Spleen (tissue), 11 donors: ENCODE measurements around the gene AGAP3. TPM values are rescaled to one million over a fixed set of nuclear protein-coding genes. Genes with fewer than 3 reads are reported as not detected.

ENCODE experiments used
- DNase-seq: peaks from one replicate; pipeline ENCODE4 v3.0.0-alpha.2; 2020
- H3K27ac ChIP-seq, 8 donors: fragments of 200-600 bp; sonication (generic) in 7 of 8; 1 replicate in 4 of 8; 2 replicates in 4 of 8; pipeline versions ENCODE4 v1.5.0 to v1.8.0; 2016 to 2021; ENCODE audit warnings: inconsistent platforms in 4 of 8, mild to moderate bottlenecking in 4 of 8, moderate library complexity in 1 of 8
- H3K27me3 ChIP-seq, 7 donors: fragments of 200-600 bp; sonication (generic) in 6 of 7; replicated peaks in 1 of 7; 1 replicate in 4 of 7; 2 replicates in 3 of 7; pipeline versions ENCODE4 v1.5.0 to v1.8.0; 2016 to 2021; ENCODE audit warnings: inconsistent platforms in 3 of 7, mild to moderate bottlenecking in 1 of 7
- H3K36me3 ChIP-seq, 6 donors: fragments of 200-600 bp; sonication (generic) in 5 of 6; 1 replicate in 4 of 6; 2 replicates in 2 of 6; pipeline versions ENCODE4 v1.5.0 to v1.8.0; 2016 to 2021; ENCODE audit warnings: inconsistent platforms in 2 of 6
- H3K4me1 ChIP-seq, 6 donors: fragments of 200-600 bp; sonication (generic) in 5 of 6; 1 replicate in 3 of 6; 2 replicates in 3 of 6; pipeline versions ENCODE4 v1.5.0 to v1.8.0; 2016 to 2021; ENCODE audit warnings: inconsistent platforms in 3 of 6
- H3K4me3 ChIP-seq, 8 donors: fragments of 200-600 bp; sonication (generic) in 7 of 8; 1 replicate in 4 of 8; 2 replicates in 4 of 8; pipeline versions ENCODE4 v1.5.0 to v1.8.0; 2016 to 2021; ENCODE audit warnings: inconsistent platforms in 4 of 8, mild to moderate bottlenecking in 4 of 8, moderate library complexity in 2 of 8
- H3K9me3 ChIP-seq, 8 donors: fragments of 200-600 bp; sonication (generic) in 7 of 8; 1 replicate in 4 of 8; 2 replicates in 4 of 8; pipeline versions ENCODE4 v1.5.0 to v1.8.0; 2016 to 2021; ENCODE audit warnings: inconsistent platforms in 4 of 8
- CTCF ChIP-seq, 11 experiments: fragments of 200-600 bp in 7 of 11; fragments of 450-650 bp in 4 of 11; sonication (generic) in 4 of 11; IDR thresholded peaks in 8 of 11; conservative IDR thresholded peaks in 3 of 11; 1 replicate in 7 of 11; 2 replicates in 4 of 11; pipeline versions ENCODE4 v1.4.0 to v1.8.0; 2016 to 2021; ENCODE audit warnings: antibody characterized with exemption in 11 of 11, inconsistent platforms in 4 of 11, mild to moderate bottlenecking in 1 of 11
- POLR2A ChIP-seq, 3 donors: fragments of 450-650 bp; IDR thresholded peaks; one replicate each; pipeline ENCODE4 v1.5.1; 2017; ENCODE audit warnings: antibody characterized with exemption in 3 of 3, mild to moderate bottlenecking in 1 of 3
- POLR2AphosphoS5 ChIP-seq, 3 donors: sonication (generic); formaldehyde crosslinking; IDR thresholded peaks; one replicate each; pipeline ENCODE4 v1.5.1; 2017; ENCODE audit warnings: antibody characterized with exemption in 3 of 3
- WGBS, 5 donors: extraction: QIAGEN DNeasy Blood & Tissue Kit in 3 of 5; methylation state at CpG; one replicate each; pipeline versions ENCODE4 v1.1.5 to v1.1.7; 2013 to 2018; 5-methylcytosine and 5-hydroxymethylcytosine counted together
- intact Hi-C: fragments of 100-400 bp; cut with DNase I; formaldehyde crosslinking; loops from one replicate; pipeline ENCODE4 v1.15.0; 2023; ENCODE audit warnings: low total_unique reads
- polyA plus RNA-seq, 3 donors: library from polyadenylated mRNA; stranded (reverse); fragments of 200-250 nt; gene quantifications; one replicate each; pipeline ENCODE4 v1.2.1, GENCODE V29; 2013
- total RNA-seq, 7 donors: library from RNA; depleted of rRNA in 3 of 7; stranded (reverse); fragments of >200 nt in 3 of 7; fragmentation: NEBNext Ultra II Directional in 4 of 7; extraction: Animal tissue kit (Norgen Biotek cat#: 25700) in 4 of 7; gene quantifications; one replicate each; pipeline versions ENCODE4 v1.1.0 to v1.2.1, GENCODE V29; 2016 to 2021
- donor health status: healthy with polysubstance abuse.
- donor health status: DM: no; HTN: no; CAD: no; lungs with moderate emphysema.
- donor health status: DM: no; HTN: no; CAD: no.
- donor health status: Bipolar disorder and iron deficiency.
- donor health status: healthy.
- donor health status: DM: no; HTN: no; CAD: no.
- donor health status: DM: yes; HTN: yes; CAD: no.

The AGAP3 gene
- total and polyA plus RNA-seq, 10 donors: 21.8 to 94.4 (median 72.6) TPM

GRCh38 chr7:151123158-151123821 is 37.0 kb downstream of the AGAP3 start:
- DNase-seq: no peak
- Histone ChIP-seq H3K27me3 (no peaks in the 10 kb centered on the region), H3K9me3 (no peaks in the 10 kb centered on the region), H3K4me1 (peaks cover 0 to 10% (median 3%) of the 10 kb centered on the region in 6 donors), H3K27ac (no peak overlapping the region), H3K36me3 (peaks cover 0 to 94% (median 43%) of the 10 kb centered on the region in 6 donors), H3K4me3 (no peak overlapping the region)
- TF ChIP-seq POLR2AphosphoS5 (IDR thresholded peaks at IDR 0.05): peak in 1 of 3 donors; percentile 32
- TF ChIP-seq POLR2A (IDR thresholded peaks at IDR 0.05): no peak
- no peak for TF ChIP-seq CTCF (IDR thresholded peaks at IDR 0.05 in 8 of 11, conservative IDR thresholded peaks at IDR 0.05 in 3 of 11)
- WGBS, 5 donors: 91 to 93% (median 92%) methylated on average over 47 to 50 of the region's 50 CpGs
- intact Hi-C loops: loop anchor here (10.0 kb wide), 1 partner anchor 182 kb away; no protein-coding TSS in a partner anchor

- Histone ChIP-seq H3K4me1 (peaks cover 0 to 10% (median 3%) of the 10 kb centered on the region in 6 donors), H3K9me3 (no peaks in the 10 kb centered on the region), H3K27ac (no peak overlapping the region), H3K36me3 (peaks cover 0 to 94% (median 43%) of the 10 kb centered on the region in 6 donors), H3K4me3 (no peak overlapping the region), H3K27me3 (no peaks in the 10 kb centered on the region)
- intact Hi-C loops: loop anchor here (10.0 kb wide), 1 partner anchor 181 kb away; no protein-coding TSS in a partner anchor
- 29 to 56% (median 50%) methylated on average over 17 to 24 of the region's 24 CpGs for WGBS, 5 donors
- TF ChIP-seq POLR2A (IDR thresholded peaks at IDR 0.05): no peak
- TF ChIP-seq CTCF (IDR thresholded peaks at IDR 0.05 in 8 of 11, conservative IDR thresholded peaks at IDR 0.05 in 3 of 11): peak; percentile 82 to 99 (median 95)
- peak in 2 of 3 donors; percentile 37 to 59 for TF ChIP-seq POLR2AphosphoS5 (IDR thresholded peaks at IDR 0.05)
- peak; percentile 93 for DNase-seq
These were observed 37.7 kb downstream of the AGAP3 start for GRCh38 chr7:151123822-151124464.

- TF ChIP-seq CTCF (IDR thresholded peaks at IDR 0.05 in 8 of 11, conservative IDR thresholded peaks at IDR 0.05 in 3 of 11): no peak
- TF ChIP-seq POLR2AphosphoS5 (IDR thresholded peaks at IDR 0.05): no peak
- TF ChIP-seq POLR2A (IDR thresholded peaks at IDR 0.05): no peak
- WGBS, 5 donors: 88 to 97% (median 92%) methylated on average over 6 to 7 of the region's 7 CpGs
- intact Hi-C loops: loop anchor here (10.0 kb wide), 1 partner anchor 180 kb away; no protein-coding TSS in a partner anchor
- Histone ChIP-seq H3K27ac (no peak overlapping the region), H3K4me1 (peaks cover 0 to 10% (median 3%) of the 10 kb centered on the region in 6 donors), H3K27me3 (no peaks in the 10 kb centered on the region), H3K36me3 (peaks cover 0 to 94% (median 42%) of the 10 kb centered on the region in 6 donors), H3K9me3 (no peaks in the 10 kb centered on the region), H3K4me3 (no peak overlapping the region)
- no peak for DNase-seq
These were observed 38.2 kb downstream of the AGAP3 start for GRCh38 chr7:151124481-151124880.

GRCh38 chr7:151124899-151125399 is 38.7 kb downstream of the AGAP3 start:
- H3K27me3 ChIP-seq: no peaks in the 10 kb centered on the region
- H3K9me3 ChIP-seq: no peaks in the 10 kb centered on the region
- H3K36me3 ChIP-seq: peaks cover 0 to 94% (median 40%) of the 10 kb centered on the region in 6 donors
- H3K4me1 ChIP-seq: peaks cover 0 to 10% (median 3%) of the 10 kb centered on the region in 6 donors
- DNase-seq: no peak
- peak overlapping the region in 1 of 8 donors; percentile 39 for H3K4me3 ChIP-seq
- no peak overlapping the region for H3K27ac ChIP-seq
- 75 to 94% (median 86%) methylated on average over 14 of the region's 14 CpGs for WGBS, 5 donors
- TF ChIP-seq POLR2A (IDR thresholded peaks at IDR 0.05): no peak
- intact Hi-C loops: loop anchor here (5.0 to 10.0 kb wide), 2 partner anchors 47 to 180 kb away; no protein-coding TSS in a partner anchor
